IMR-90 (cell line): Measurements from ENCODE around the gene MT1X. TPM values are rescaled to one million over a fixed set of nuclear protein-coding genes. Genes with fewer than 3 reads are reported as not detected.
A peak's percentile ranks its signal among the peaks of the same experiment; 100 is the strongest.

ENCODE experiments used
- ATAC-seq: fragments of 200-7000 bp; cut with Tn5 transposase; 2 replicates; pipeline ENCODE4 v1.9.1; 2020; ENCODE audit warnings: low read depth, mild to moderate bottlenecking, moderate library complexity
- BruUV-seq: library from RNA; stranded (reverse); fragments of 400-500 nt; replicated peaks from 2 replicates; lab custom pipeline; 2021; lab: Mats Ljungman, UMichigan
- CTCF ChIA-PET: fragments of 300-600 bp; formaldehyde crosslinking; extraction: SDS; loops from one replicate; lab custom pipeline; 2021; ENCODE audit warnings: antibody characterized with exemption; lab: Yijun Ruan, JAX
- POLR2A ChIA-PET: fragments of 300-600 bp; sonication (Branson Sonifier 250); formaldehyde crosslinking; loops from one replicate; lab custom pipeline; 2022; ENCODE audit warnings: antibody characterized with exemption; ENCODE audit not compliant: unreplicated experiment; lab: Charles Lee
- DNase-seq: peaks from one replicate; pipeline ENCODE4 v3.0.0; 2013
- H2AFZ ChIP-seq: replicated peaks from 2 replicates; pipeline ENCODE3; 2013; ENCODE audit warnings: low read length, mild to moderate bottlenecking; ENCODE audit not compliant: poor library complexity
- H2AK5ac ChIP-seq: 2 replicates; pipeline ENCODE4 v1.6.1; 2013; ENCODE audit warnings: low read depth, low read length, inconsistent platforms
- H2AK9ac ChIP-seq: replicated peaks from 2 replicates; pipeline ENCODE3; 2013; ENCODE audit warnings: mild to moderate bottlenecking, low read depth, low read length, moderate library complexity; ENCODE audit not compliant: poor library complexity
- H2BK120ac ChIP-seq: 2 replicates; pipeline ENCODE4 v1.6.1; 2013; ENCODE audit warnings: low read depth, low read length, inconsistent platforms
- H2BK15ac ChIP-seq: 3 replicates; pipeline ENCODE4 v1.6.1; 2013; ENCODE audit warnings: low read depth, low read length, inconsistent platforms
- H2BK20ac ChIP-seq: 2 replicates; pipeline ENCODE4 v1.6.1; 2013; ENCODE audit warnings: low read depth, mild to moderate bottlenecking, inconsistent platforms, low read length, moderate library complexity
- H2BK5ac ChIP-seq: 2 replicates; pipeline ENCODE4 v1.6.1; 2013; ENCODE audit warnings: mild to moderate bottlenecking, low read depth, low read length, inconsistent platforms; ENCODE audit not compliant: poor library complexity, severe bottlenecking
- H3K14ac ChIP-seq: replicated peaks from 2 replicates; pipeline ENCODE4 v1.6.1; 2013; ENCODE audit warnings: low read depth, low read length, inconsistent platforms
- H3K18ac ChIP-seq: 2 replicates; pipeline ENCODE4 v1.6.1; 2013; ENCODE audit warnings: low read depth, low read length, control low read depth
- H3K23ac ChIP-seq: 2 replicates; pipeline ENCODE4 v1.6.1; 2013; ENCODE audit warnings: low read depth, low read length, inconsistent platforms
- H3K27ac ChIP-seq: 2 replicates; pipeline ENCODE4 v1.5.1; 2013; ENCODE audit warnings: mild to moderate bottlenecking, control low read depth, low read length; ENCODE audit not compliant: insufficient read depth
- H3K27me3 ChIP-seq: 2 replicates; pipeline ENCODE4 v1.6.1; 2013; ENCODE audit warnings: low read length; ENCODE audit not compliant: control insufficient read depth, insufficient read depth
- H3K36me3 ChIP-seq: 2 replicates; pipeline ENCODE4 v1.6.1; 2013; ENCODE audit warnings: low read length, mixed read lengths; ENCODE audit not compliant: control insufficient read depth, insufficient read depth
- H3K4ac ChIP-seq: 2 replicates; pipeline ENCODE4 v1.6.1; 2013; ENCODE audit warnings: low read depth, low read length, inconsistent platforms
- H3K4me1 ChIP-seq: 2 replicates; pipeline ENCODE4 v1.6.1; 2013; ENCODE audit warnings: low read length, mixed read lengths; ENCODE audit not compliant: control insufficient read depth, insufficient read depth
- H3K4me2 ChIP-seq: 2 replicates; pipeline ENCODE4 v1.6.1; 2013; ENCODE audit warnings: low read depth, mild to moderate bottlenecking, control low read depth, low read length, moderate library complexity
- H3K4me3 ChIP-seq: 2 replicates; pipeline ENCODE4 v1.5.1; 2013; ENCODE audit warnings: low read depth, mild to moderate bottlenecking, control low read depth, low read length, moderate library complexity; ENCODE audit not compliant: insufficient read depth
- H3K56ac ChIP-seq: 2 replicates; pipeline ENCODE4 v1.6.1; 2013; ENCODE audit warnings: low read length, inconsistent platforms; ENCODE audit not compliant: insufficient read depth; ENCODE audit errors: extremely low read depth
- H3K79me1 ChIP-seq, 2 experiments: 2 replicates each; pipeline ENCODE4 v1.6.1; 2013; ENCODE audit warnings: low read length in 2 of 2, inconsistent platforms in 1 of 2, low read depth in 1 of 2
- H3K9ac ChIP-seq: 2 replicates; pipeline ENCODE4 v1.6.1; 2013; ENCODE audit warnings: low read depth, low read length, control low read depth
- H3K9me1 ChIP-seq: 2 replicates; pipeline ENCODE4 v1.6.1; 2013; ENCODE audit warnings: low read length, inconsistent platforms; ENCODE audit not compliant: insufficient read depth
- H3K9me3 ChIP-seq: 2 replicates; pipeline ENCODE4 v1.6.1; 2013; ENCODE audit warnings: low read length; ENCODE audit not compliant: control insufficient read depth, insufficient read depth
- H4K20me1 ChIP-seq: 2 replicates; pipeline ENCODE4 v1.6.1; 2013; ENCODE audit warnings: low read length, inconsistent platforms; ENCODE audit not compliant: insufficient read depth
- H4K5ac ChIP-seq: 2 replicates; pipeline ENCODE4 v1.6.1; 2013; ENCODE audit warnings: mild to moderate bottlenecking, low read depth, low read length, control low read depth
- H4K8ac ChIP-seq, 2 experiments: 2 replicates each; pipeline ENCODE4 v1.6.1; 2013; ENCODE audit warnings: low read depth in 2 of 2, low read length in 2 of 2, control low read depth in 1 of 2, inconsistent platforms in 1 of 2
- H4K91ac ChIP-seq: 2 replicates; pipeline ENCODE4 v1.6.1; 2013; ENCODE audit warnings: low read depth, low read length, inconsistent platforms; ENCODE audit not compliant: insufficient read depth
- BHLHE40 ChIP-seq: fragments of 150-350 bp; IDR thresholded peaks from 2 replicates; pipeline ENCODE4 v1.6.1; 2016; ENCODE audit warnings: mild to moderate bottlenecking, low read depth, low read length
- CEBPB ChIP-seq: IDR thresholded peaks from 2 replicates; pipeline ENCODE4 v1.6.1; 2012; ENCODE audit warnings: low read depth, low read length, improper control_type of control experiment
- CHD1 ChIP-seq: IDR thresholded peaks from 2 replicates; pipeline ENCODE4 v1.6.1; 2012; ENCODE audit warnings: low read depth, low read length, improper control_type of control experiment
- CTCF ChIP-seq: conservative IDR thresholded peaks from 2 replicates; pipeline ENCODE4 v1.5.1; 2012; ENCODE audit warnings: mild to moderate bottlenecking, low read depth, low read length, improper control_type of control experiment
- ELK1 ChIP-seq: fragments of 150-350 bp; IDR thresholded peaks from 2 replicates; pipeline ENCODE4 v1.6.1; 2016; ENCODE audit warnings: low read depth, mild to moderate bottlenecking, low read length, moderate library complexity, borderline replicate concordance
- FOS ChIP-seq: fragments of 150-350 bp; IDR thresholded peaks from 2 replicates; pipeline ENCODE4 v1.6.1; 2016; ENCODE audit warnings: low read depth, low read length
- MAFK ChIP-seq: IDR thresholded peaks from 2 replicates; pipeline ENCODE4 v1.6.1; 2012; ENCODE audit warnings: low read depth, low read length, improper control_type of control experiment
- MAZ ChIP-seq: IDR thresholded peaks from 2 replicates; pipeline ENCODE4 v1.6.1; 2012; ENCODE audit warnings: low read depth, mild to moderate bottlenecking, low read length, improper control_type of control experiment, moderate library complexity, borderline replicate concordance
- MXI1 ChIP-seq: IDR thresholded peaks from 2 replicates; pipeline ENCODE4 v1.6.1; 2012; ENCODE audit warnings: low read depth, mild to moderate bottlenecking, low read length, moderate library complexity, borderline replicate concordance
- NFE2L2 ChIP-seq: fragments of 150-350 bp; IDR thresholded peaks from 2 replicates; pipeline ENCODE4 v1.6.1; 2016; ENCODE audit warnings: low read depth, mild to moderate bottlenecking, low read length
- POLR2A ChIP-seq: IDR thresholded peaks from 2 replicates; pipeline ENCODE4 v1.6.1; 2012; ENCODE audit warnings: mild to moderate bottlenecking, low read depth, low read length
- RAD21 ChIP-seq: IDR thresholded peaks from 2 replicates; pipeline ENCODE4 v1.6.1; 2012; ENCODE audit warnings: low read length, improper control_type of control experiment
- RCOR1 ChIP-seq: IDR thresholded peaks from 2 replicates; pipeline ENCODE4 v1.6.1; 2012; ENCODE audit warnings: mild to moderate bottlenecking, low read length, improper control_type of control experiment; ENCODE audit not compliant: insufficient replicate concordance
- RFX5 ChIP-seq: IDR thresholded peaks from 2 replicates; pipeline ENCODE4 v1.8.0; 2012; ENCODE audit warnings: low read depth, mild to moderate bottlenecking, low read length, moderate library complexity
- SMC3 ChIP-seq: fragments of 150-350 bp; IDR thresholded peaks from 2 replicates; pipeline ENCODE4 v1.6.1; 2016; ENCODE audit warnings: low read depth, mild to moderate bottlenecking, antibody characterized with exemption, low read length, moderate library complexity
- WGBS, 2 experiments: methylation state at CpG; one replicate each; pipeline versions ENCODE4 v1.1.5 to v1.1.7; 2013; ENCODE audit warnings: missing lambda C conversion rate in 2 of 2; ENCODE audit not compliant: insufficient read length in 1 of 2; ENCODE audit errors: extremely low coverage in 2 of 2; 5-methylcytosine and 5-hydroxymethylcytosine counted together
- dilution Hi-C: fragments of 300-500 bp; cut with HindIII; formaldehyde crosslinking; loops from one replicate; pipeline ENCODE4 v1.14.3; 2018; ENCODE audit warnings: low sequenced_read_pairs; ENCODE audit not compliant: unreplicated experiment
- in situ Hi-C: fragments of 300-500 bp; cut with MboI; formaldehyde crosslinking; loops from 3 replicates; pipeline ENCODE4 v1.14.3; 2019; ENCODE audit warnings: low sequenced_read_pairs, inconsistent platforms, mixed read lengths
- intact Hi-C: fragments of 100-400 bp; cut with micrococcal nuclease; formaldehyde crosslinking; loops from 2 replicates; pipeline ENCODE4 v1.10.0; 2022
- polyA plus RNA-seq, 3 experiments: library from polyadenylated mRNA; depleted of rRNA; stranded (reverse); fragments of >200 nt; gene quantifications; 2 replicates each; pipeline ENCODE4 v1.2.3, GENCODE V29; 2012; ENCODE audit warnings: low replicate concordance in 1 of 3
- total RNA-seq: library from RNA; depleted of rRNA; stranded (reverse); fragments of >200 nt; gene quantifications from 2 replicates; pipeline ENCODE4 v1.2.3, GENCODE V29; 2012

Gene MT1X
- total and polyA plus RNA-seq, 2 of the 4 experiments (the other 2 are of a cell fraction), result 5.6 to 170 TPM

- no peak for TF ChIP-seq ELK1
- peak; percentile 23; the same call in 1 of the 2 replicates for TF ChIP-seq MAZ
- TF ChIP-seq SMC3, result no peak
- no peak for TF ChIP-seq RFX5
Measured at GRCh38 chr16:56681939-56682702, at the start of gene MT1X (continued).

GRCh38 chr16:56632848-56633365 lies 49.4 kb upstream of the MT1X start:
- Histone ChIP-seq H3K9me1 (no peaks in the 10 kb centered on the region), H3K18ac (no peak overlapping the region), H3K4ac (no peak overlapping the region), H3K56ac (no peak overlapping the region), H2BK5ac (no peak overlapping the region), H3K27me3 (peaks cover 65% of the 10 kb centered on the region), H3K79me1 (no peaks in the 10 kb centered on the region), H3K23ac (no peak overlapping the region), H2AK5ac (no peak overlapping the region), H3K36me3 (no peaks in the 10 kb centered on the region), H2BK20ac (no peak overlapping the region), H4K8ac (no peak overlapping the region), H3K27ac (no peak overlapping the region), H2AK9ac (no peak overlapping the region), H3K4me1 (no peaks in the 10 kb centered on the region; the same call in 1 of the 2 replicates), H3K14ac (no peak overlapping the region), H3K9ac (no peak overlapping the region), H3K4me3 (no peak overlapping the region), H2BK15ac (no peak overlapping the region), H4K5ac (no peak overlapping the region), H4K20me1 (no peaks in the 10 kb centered on the region), H4K91ac (no peak overlapping the region), H2AFZ (no peak overlapping the region), H3K9me3 (peaks cover 2% of the 10 kb centered on the region; the same call in 1 of the 2 replicates), H2BK120ac (no peak overlapping the region), H3K4me2 (no peak overlapping the region)
- no TSS peak for BruUV-seq
- no CpG with 5 or more reads among the region's 6 CpGs for WGBS, 2 experiments
- ATAC-seq (no peak), DNase-seq (no peak)
- in situ Hi-C loops, result no loop called here
- ChIA-PET POLR2A (no interaction called here), CTCF (no interaction called here)
- dilution Hi-C loops, result no loop called here
- intact Hi-C loops, result no loop called here
- TF ChIP-seq BHLHE40 (no peak), SMC3 (no peak), POLR2A (no peak), RCOR1 (no peak), CHD1 (no peak), CTCF (no peak), NFE2L2 (no peak), CEBPB (no peak), FOS (no peak), RFX5 (no peak), RAD21 (no peak), MAFK (no peak), MAZ (no peak), MXI1 (no peak)
